ENCODE data around the gene COX18.

Gene COX18, protein sequence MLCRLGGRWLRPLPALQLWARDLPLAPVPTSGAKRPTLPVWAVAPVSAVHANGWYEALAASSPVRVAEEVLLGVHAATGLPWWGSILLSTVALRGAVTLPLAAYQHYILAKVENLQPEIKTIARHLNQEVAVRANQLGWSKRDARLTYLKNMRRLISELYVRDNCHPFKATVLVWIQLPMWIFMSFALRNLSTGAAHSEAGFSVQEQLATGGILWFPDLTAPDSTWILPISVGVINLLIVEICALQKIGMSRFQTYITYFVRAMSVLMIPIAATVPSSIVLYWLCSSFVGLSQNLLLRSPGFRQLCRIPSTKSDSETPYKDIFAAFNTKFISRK

DNA sequence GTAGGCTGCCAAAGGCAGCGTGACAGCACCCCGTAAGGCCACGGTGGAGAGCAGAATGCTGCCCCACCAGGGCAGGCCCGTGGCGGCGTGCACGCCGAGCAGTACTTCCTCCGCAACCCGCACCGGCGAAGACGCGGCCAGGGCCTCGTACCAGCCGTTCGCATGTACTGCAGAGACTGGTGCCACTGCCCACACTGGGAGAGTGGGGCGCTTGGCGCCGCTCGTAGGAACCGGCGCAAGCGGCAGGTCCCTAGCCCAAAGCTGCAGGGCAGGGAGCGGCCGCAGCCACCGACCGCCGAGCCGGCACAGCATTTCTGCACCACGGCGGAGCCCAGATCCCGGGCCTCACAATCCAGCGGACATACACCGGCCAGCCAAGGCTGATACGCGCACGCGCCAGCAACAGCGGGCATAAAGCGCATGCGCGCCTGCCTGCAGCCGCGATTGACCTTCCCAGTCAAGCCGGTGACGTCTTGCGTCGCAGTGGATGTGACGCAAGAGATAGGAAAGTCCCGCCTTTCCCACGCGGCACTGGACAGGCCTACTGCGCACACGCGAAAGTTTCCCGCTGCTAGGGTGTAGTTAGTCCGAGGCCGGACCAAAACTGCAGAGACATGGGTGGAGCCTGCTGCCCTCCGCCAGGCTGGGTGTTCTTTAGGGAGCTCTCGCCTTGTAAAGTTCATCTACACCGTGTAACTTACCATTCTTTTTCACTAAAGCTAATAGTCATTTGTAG, at the start of gene COX18:
COX18 (minus strand) TSS at position 379 of the 736 bp plus-strand sequence; CDS start at position 312, 67 bp downstream.
- DNase-seq (ENCODE audit: low spot score): peak; percentile 96

DNA sequence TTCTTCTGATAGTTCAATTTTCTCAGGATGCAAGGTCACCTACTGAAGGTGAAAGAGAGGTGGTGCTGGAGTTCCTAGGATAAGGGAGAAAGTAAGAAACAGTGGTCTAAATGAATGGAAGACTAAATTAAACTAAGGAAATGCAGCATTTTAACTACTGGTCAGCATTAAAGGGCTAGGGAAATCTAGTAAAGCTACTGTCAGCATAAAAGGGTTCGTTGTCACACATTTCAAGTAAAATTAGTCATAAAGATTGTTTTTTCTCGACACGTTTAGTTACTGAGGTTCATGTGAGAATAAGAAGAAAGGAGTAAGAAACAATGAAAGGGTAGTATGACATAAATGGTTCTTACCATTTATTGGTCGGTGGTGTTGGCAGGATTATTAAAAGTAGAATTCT, 40.0 kb upstream of the COX18 start:
- no peak for DNase-seq (ENCODE audit: low spot score)

DNA sequence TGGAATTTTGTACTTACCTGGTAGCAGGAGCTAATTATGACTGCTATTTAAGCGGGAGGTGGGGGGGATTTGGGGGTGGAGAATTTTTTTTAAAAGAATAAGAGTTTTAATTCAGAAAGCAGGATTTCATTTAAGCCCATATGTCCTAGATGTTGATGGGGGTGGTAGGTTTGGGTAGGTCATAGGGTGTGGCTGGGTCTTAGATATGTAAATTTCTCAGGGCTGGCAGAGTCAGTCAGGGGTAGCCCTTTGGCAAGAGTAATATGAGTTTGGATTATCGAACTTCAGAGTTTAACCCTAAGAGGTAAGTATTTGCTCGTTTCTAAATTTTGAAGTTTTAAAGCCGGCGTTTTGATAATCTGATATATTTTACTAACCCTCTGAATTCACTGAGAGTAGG, 35.2 kb upstream of the COX18 start:
- no peak for DNase-seq (ENCODE audit: low spot score)

DNA sequence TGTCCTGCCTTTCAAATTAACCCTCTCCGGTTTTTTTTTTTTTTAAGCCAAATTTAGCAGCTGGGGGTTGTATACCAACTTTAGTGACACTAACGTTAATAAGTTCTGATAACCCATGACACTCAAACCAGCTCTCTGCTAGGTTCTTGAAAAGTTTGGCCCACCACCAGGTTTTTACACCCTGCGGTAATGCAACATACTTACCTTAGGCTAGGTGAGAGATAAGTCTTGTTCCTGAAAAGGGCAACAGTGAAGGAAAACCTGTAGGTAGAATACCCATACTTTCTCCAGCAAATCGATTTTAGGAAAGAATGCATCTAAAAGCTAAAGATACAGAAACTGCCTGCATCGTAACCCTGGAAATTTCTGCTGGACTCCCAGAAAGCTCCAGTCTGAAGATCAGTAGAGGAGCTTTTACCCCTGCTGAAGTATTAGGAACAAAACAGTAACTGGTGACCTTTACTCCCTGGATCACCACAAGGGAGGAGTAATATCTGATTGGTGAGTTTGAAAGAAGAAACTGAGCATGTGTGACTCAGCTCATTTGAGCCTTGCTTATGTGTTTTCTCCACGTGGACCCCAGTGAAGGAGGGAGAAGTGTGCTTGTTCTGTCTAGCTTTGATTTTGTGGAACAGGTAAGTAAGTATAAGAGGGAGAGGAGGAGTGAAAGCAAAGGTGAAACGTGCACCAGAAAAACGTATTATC, 34.4 kb upstream of the COX18 start:
- no peak for DNase-seq (ENCODE audit: low spot score)

DNA sequence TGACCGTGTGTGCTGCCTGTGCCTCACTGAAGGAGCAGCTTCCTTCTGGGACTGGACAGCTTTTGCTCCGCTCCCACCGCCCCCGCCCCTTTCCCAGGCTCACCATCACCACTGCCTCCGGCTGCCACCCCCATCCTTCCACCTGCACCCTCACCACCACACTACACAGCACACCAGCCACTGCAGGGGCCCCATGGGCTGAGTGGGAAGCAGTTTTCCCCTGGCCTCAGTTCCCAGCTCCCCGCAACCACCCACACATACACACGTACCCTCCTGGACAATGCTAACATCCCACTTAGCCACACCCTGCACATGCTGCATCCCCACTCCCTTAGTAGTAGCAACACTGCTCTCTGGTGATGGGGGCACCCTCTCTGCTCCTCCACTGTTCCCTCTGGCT, 29.6 kb upstream of the COX18 start:
- DNase-seq (ENCODE audit: low spot score): no peak

DNA sequence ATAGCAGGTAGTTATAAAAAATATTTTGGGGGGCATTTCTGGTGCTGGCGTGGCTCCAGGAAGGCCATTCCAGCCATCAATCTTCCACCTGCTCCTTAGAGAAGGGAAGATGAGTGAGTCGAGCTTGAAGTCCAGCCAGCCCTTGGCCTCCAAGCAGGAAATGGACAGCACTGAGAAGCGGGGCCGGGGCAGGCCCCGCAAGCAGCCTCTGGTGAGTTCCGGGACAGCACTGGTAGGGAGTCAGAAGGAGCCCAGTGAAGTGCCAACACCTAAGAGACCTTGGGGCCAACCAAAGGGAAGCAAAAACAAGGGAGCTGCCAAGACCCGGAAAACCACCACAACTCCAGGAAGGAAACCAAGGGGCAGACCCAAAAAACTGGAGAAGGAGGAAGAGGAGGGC, 29.2 kb upstream of the COX18 start:
- no peak for DNase-seq (ENCODE audit: low spot score)

DNA sequence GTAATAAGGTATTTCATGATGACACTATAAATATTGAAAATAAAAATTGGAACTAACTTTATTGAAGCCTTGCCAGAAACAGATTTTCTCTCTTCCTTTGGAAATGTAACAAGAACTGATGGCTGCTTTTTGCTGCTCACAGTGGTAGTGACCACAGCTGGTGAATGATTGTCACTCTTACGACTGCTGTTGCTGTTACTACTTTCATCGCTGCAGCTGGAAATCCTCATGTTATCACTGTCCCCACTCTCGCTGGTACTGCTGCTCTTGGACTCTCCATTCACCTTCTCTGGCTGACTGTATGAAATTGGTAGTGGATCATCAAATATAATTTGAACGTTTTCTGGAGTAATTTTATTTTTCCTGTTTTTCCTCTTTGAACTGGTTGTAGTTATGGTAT, 28.5 kb upstream of the COX18 start:
- DNase-seq (ENCODE audit: low spot score): no peak

DNA sequence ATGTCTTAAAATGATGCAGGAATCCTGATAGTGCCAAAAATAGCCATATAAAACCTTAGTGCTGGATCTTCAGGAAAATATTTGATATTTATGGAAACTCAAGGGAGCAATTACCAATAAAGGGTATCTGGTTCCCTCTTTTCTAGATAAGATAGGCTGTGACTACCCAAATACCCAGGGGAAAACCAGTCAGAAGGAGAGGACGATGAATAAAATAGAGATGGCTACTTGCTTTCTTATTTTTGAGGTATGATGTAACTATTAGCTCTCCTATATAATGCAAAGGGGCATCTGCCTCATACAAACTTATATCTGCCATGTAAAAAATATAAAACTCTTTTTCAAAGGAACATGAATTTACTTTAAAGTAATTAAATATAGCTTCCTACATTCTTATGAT, 23.4 kb upstream of the COX18 start:
- no peak for DNase-seq (ENCODE audit: low spot score)

DNA sequence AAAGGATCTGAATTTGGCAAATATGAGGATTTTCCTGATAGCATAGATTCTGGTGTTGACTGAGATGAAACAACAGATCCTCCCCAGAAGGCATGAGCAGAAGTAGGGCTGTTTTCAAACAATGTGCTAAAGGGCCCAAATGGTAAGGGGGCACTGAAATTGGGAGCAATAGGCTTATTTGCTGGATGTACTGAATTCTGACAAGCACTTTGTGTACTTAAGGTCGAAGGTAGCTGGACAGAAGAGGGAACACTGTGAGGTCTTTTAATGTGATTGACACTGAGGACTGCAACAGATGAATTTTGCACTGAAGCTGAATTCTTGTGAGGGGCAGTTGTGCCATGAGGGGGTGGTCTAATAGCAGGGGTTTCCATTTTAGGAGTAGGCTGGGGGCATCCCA, 21.2 kb upstream of the COX18 start:
- DNase-seq (ENCODE audit: low spot score): no peak

DNA sequence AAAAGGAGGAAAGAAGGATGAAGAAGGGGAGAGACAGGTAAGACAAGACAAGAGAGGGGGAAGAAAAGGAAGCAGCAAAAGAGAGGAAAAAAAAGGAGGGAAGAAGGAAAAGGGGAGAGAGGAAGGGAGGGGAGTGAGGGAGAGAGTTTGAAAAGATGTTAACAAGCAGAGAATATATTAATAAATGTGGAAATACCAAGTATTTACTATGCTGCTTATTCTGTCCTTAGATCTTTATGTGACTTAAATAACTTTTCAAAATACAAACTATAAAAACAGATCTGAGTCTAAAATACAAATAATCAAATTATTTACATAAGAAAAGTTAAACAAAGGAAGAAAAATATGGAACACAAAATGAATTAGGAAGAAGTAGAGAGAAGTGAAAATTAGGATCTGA, 18.4 kb upstream of the COX18 start:
- DNase-seq (ENCODE audit: low spot score): no peak

DNA sequence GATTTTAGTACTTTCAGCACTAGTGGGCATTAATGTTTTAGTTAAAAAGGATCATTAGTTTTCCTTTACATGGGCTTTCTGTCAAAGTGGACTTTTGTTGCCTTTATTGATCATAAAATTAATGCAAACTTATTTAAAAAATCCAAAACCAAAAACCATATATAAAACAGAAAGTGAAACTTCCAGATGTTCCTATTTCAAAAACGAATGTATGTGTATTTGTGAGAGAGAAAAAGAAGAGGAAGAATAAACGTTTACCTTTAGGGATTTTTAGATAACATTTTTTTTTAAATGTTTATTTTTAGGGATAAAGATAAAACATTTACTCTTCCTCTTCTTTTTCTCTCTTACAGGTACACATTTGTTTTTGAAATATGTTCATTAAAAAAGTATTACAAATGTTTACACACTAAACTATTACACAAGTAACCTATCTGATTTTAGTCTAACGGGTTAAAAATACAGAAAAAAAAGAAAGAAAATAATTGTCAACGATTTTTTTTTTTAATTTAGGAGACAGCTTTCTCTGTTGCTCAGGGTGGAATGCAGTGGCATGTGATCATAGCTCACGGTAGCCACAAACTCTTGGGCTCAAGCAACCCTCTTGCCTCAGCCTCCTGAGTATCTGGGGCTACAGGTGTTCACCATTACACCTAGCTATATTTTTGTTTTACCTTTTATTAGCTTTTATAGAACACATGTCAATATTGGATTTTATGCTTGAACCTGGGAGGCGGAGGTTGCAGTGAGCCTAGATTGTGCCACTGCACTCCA, 16.8 kb upstream of the COX18 start:
- no peak for DNase-seq (ENCODE audit: low spot score)

DNA sequence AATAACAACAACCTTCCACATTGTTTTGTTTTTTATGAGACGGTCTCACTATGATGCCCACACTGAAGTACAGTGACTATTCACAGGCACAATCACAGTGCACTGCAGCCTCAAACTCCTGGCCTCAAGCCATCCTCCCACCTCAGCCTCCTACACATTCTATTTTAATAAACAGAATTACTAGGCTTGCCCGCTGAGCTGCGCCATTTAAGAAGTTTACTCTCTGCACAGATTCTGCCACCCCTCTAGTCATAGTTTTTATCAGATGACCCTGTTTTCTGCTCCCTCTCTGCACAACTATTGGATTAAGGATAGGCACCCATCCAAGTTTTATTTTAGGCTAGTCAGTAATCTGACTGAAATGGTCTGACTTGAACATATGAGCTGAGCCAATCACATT, 11.3 kb upstream of the COX18 start:
- no peak for DNase-seq (ENCODE audit: low spot score)

DNA sequence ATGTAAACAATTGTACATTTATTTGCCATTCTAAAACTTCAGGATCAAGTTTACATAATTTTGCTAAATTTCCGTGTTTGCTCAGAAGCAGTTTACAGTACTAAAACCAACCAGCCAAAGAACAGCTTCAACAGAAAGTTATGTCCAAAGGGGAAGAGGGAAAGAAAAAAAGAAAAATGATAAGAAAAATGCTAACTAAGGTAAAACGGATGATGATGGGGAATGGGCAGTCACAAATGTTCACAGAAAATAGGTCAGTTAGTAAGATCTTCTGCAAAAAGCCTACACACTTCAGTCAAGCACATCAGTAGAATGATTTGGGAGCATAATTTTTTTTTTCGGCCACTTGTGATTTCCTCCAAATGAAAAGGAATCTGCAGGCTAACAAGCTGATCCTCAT, 6.3 kb upstream of the COX18 start:
- DNase-seq (ENCODE audit: low spot score): no peak

DNA sequence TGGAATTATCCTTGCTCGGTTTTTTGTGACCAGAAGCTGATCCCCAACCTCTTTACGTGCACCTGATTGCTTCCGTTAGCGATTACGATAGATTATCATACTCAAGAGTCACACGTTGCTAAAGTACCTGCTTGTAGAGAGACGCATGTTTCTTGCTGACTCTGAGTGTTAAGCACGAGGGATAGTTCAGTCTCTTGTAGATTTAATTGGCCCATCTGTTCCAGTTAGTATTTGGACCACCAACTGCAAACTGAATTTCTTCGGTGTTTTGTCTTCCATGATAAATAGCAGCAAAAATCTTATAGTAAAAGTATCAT, 516 bp upstream of the COX18 start:
- DNase-seq (ENCODE audit: low spot score): peak; percentile 27

DNA sequence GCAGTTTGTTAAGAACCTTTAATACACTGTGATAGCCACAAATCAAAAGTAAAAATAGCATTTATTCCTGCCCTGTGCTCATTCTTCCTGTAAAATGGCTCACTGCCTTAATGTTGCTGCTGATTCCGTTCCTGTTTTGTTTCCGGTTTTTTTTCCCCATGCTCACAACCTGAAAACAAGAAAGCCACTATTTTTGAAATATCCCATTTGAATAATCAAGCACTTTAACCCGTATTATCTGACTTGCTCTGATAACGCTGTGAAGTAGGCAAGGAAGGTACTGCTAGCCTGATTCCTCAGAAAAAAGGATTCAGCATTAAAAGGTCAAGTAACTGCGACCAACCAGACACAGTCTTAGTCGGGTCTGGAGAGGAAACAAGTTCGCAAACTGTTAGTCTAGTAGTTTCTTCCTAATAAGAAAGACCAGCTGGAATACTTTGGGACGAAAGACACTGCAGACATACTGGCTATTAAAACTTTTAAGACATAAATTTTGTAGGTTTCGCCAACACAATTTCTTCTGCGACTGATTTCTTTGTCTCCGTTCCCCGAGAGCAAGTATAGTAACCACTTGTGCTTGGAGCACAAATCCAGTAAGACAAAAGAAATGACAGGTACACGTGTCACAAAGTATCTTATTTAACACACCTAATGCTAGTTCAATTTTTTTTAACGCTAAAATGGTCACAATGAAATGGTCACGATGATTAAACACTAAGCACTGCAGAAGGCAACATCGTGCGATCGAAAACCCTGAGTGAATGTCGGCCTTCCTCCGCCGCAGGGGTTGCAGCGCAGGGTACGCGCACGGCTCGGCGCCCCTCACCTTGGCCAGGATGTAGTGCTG, 802 bp downstream of the COX18 start:
- no peak for DNase-seq (ENCODE audit: low spot score)

DNA sequence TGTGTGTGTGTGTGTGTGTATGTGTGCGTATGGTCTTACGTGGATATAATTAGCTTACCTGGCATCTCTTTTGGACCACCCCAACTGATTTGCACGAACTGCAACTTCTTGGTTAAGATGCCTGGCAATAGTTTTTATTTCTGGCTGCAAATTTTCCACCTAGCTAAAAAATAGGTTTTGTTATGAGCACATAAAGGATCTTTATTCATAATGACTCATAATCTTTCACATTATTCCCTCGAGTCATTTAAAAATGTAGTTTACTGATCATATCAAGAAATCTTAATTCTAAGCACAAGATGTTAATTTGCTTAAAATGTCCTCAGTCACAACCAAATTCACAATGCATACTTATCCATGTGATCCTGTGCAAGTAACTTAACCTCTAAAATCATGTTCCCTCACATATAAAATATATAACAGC, 1.5 kb downstream of the COX18 start:
- no peak for DNase-seq (ENCODE audit: low spot score)

DNA sequence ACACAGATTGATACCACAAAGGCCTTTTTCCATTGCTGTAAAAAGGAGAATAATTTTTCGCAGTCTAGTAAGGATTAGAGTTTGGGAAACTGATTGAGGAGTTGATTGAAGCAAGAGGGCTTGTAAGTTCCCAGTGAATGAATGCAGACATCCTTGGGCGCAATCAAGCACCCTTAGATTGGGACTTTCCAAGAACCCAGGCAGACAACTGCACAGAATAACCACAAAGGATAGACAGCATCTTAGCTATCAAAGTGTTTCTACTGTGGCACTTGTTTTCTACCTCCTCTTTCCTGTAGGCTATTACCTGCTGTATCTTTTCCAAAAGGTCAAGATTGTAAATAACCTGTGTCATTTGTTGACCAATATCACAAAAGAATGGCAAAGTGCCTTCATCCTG, 2.6 kb downstream of the COX18 start:
- no peak for DNase-seq (ENCODE audit: low spot score)

DNA sequence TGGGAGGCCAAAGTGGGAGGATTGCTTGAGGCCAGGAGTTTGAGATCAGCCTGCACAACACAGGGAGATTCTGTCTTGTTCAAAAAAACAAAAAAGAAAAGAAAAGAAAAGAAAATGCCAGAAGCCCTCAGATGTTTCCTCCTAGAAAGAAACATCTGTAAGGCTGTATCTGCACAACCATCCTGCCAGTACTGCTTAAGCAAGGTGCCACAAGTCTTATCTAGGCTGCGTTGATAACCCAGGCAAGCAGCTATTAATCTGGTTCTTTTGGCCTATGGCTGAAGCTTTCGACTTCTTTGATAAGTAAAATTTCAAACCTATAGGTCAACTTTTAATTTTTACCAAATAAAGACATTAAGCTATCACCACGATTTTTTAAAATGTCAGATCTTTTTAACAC, 3.1 kb downstream of the COX18 start:
- DNase-seq (ENCODE audit: low spot score): no peak

DNA sequence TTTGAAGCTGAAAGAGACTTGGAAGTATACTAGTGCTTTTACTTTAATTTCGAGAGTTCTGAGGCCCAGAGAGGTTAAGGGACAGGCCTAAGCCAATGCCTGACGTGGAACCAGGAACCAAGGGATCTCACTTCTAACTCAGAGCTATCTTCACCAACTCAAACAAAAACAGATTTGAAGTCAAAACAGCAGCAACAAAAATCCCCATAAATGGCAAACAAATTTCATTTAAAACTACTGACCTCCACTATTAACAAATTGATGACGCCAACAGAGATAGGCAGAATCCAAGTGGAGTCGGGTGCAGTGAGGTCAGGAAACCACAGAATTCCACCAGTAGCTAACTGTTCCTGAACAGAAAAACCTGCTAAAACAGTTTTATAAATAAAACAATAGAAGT, 5.0 kb downstream of the COX18 start:
- DNase-seq (ENCODE audit: low spot score): no peak

DNA sequence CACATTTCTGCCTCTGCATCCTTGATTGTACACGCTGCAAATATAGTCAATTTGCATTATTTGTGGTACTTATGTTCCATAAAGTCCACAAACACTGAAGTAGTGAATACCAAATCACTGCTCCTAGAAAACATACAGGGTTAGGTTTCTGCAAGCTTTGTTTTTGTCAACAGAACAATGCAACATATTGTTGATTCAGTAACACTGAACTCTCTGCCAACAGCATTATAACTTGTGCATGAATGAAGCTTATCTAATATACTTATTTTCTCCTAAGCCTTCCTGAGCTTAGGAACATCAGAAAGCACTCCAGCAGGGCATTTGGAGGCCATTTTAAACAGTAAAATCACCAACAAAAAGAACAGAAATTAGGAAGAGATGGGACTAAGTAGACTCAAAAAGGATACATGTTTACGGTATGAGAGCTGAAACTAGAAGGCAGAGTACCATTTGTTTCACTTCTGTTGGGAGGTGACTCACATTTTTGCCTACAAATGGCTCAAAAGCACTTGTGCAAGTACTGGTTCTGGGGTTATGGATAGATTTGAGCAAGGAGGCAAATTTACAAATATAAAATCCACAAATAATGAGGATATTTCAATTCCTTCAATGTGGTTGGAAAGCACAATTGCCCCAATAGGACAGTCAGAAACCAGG, 14.1 kb downstream of the COX18 start:
- DNase-seq (ENCODE audit: low spot score): no peak

DNA sequence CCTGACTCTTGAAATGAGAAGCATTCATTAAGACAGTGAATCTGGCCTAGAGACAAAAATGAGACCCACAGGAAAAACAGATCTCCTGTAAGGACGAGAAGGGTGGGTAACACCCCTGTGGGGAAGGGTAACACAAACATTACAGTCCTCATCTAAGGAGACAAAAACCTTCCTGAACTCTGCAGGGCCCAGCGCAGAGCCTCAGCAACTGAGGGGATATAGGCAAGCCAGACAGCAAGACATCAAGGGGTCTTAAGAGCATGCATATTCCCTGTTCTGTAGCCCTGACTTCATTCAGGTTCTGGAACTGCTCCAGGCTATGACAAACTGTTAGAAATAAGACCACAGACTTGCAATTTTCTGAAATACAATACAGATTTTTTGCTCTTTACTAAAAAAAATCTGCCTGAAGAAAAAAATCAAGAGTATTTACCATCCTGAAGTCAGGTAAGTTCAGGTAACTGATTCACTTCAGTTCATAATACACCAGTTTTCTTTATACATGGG, 15.5 kb downstream of the COX18 start:
- no peak for DNase-seq (ENCODE audit: low spot score)
